Measurements from ENCODE around the gene USH1G.
"Not testable (repeated sequence)": the region's sequence is repeated elsewhere in the genome, so short reads cannot be mapped to it uniquely, and the experiment has no call there.

USH1G gene

DNA sequence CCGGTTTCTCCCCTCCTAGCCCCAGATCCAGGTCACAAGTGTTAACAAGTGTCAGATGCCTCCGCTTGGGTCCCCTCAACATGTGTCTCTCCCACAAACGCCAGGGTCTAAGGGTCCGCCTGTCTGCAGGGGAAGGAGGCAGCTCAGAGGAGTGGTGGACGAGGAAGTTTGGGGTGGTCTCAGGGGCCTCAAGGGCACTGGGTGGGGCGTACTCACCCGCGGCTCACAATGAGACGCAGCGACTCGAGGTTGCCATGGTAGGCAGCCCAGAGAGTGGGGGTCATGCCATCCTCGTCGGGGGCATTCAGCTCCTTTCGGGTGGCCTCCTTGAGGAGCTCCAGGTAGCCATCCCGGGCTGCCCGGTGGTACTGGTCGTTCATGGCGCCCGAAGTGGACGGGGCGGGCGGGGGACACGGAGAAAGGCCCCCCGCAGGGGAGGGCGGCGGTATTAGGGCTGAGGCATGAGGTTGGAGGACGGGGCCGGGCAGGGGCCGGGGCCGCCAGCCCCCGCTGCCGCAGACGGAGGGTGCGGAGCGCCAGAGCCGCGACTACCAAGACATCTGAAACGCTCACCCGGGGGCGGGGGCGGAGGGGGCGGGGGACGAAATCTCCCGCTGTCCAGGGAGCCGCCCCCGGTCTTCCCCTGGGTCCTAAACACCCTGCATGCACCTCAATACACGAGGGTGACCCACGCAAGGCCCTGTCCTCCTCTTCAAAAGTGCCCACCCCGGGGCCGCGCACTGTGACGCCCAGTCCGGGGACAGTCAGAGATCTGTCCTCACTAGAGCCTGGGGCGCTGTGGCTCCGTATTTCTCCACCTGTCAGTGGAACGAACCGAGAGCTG lies at the start of gene USH1G:
Gene USH1G (minus strand): TSS at position 562 of the 844 bp plus-strand sequence. CDS start 182 bp downstream, at position 380.
- no peak for DNase-seq

- DNase-seq: peak; percentile 62
Observed at GRCh38 chr17:74972107-74972972, 49.3 kb upstream of the USH1G start, which contains the start of gene HID1. Gene HID1 (minus strand): TSS chr17:74972759. CDS start chr17:74972656, 103 bp downstream.

GRCh38 chr17:74971842-74972106 lies 48.7 kb upstream of the USH1G start:
- DNase-seq: no peak

DNA sequence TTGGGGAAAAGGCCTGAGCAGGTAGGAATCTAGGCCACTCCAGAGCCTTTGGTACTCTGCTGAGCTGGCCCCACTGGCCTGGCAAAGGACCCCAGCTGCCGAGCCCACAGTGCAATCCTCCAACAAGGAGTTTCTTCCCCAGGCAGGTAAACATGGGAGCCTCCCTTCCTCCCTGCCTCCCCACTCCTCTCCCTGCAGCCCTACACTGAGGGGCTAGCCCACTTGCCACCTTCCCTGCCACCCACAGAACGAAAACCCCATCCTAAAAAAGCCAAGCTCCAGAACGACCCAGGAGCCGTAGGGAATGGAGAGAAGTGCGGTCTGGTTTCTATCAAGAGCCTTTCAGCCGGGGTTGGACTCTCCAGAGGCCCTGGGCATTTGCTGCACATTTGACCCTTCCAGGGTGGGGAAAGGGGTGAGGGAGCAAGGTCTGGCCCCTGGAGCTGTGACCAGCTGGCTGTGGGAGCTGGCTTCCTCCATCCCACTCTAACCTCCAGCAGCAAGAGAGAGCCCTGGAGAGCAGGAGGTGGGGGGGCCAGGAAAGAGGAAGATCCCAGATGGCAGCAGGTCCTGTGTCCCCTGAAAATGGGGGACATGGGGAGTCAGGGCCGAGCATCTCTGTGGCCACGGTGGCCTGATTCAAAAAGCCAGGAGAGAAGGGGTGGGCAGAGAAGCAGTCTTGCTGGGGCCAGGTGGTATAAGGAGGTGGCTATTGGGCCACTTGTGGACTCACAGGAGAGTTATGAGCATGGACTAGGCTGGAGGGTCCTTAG lies 48.2 kb upstream of the USH1G start:
- no peak for DNase-seq

DNA sequence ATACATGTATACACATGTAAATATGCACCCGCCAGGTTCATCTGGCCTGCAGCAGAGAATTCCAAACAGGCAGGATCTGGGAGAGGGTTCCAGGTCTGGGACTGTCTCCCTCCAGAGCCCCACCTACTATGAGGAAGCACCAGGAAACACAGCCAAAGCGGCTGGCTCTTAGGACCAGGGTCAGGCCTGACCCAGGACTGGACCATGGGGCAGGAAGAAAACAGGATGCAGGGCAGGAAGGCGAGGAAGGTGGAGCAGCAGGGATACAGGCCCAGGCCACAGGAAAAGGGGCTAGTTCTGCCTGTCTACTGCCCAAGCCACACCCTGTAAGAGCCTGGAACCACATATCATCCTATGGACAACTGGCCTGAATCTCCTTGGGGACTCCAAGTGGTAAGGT lies 47.3 kb upstream of the USH1G start:
- no peak for DNase-seq

DNA sequence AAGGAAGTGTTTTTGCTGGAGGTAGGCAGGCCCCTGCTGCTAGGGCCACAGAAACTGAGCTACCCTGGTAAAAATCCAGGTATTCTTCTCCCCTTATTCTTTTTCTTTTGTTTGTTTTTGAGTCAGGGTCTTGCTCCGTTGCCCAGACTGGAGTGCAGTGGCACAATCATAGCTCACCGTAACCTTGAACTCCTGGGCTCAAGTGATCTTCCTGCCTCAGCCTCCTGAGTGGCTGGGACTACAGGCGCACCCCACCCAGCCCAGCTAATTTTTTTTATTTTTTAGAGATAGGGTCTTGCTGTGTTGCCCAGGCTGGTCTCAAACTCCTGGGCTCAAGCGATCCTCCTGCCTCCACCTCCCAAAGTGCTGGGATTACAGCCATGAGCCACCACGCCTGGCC lies 46.4 kb upstream of the USH1G start:
- DNase-seq: not testable (repeated sequence)

GRCh38 chr17:74968361-74968780 lies 45.3 kb upstream of the USH1G start:
- peak; percentile 28 for DNase-seq

DNA sequence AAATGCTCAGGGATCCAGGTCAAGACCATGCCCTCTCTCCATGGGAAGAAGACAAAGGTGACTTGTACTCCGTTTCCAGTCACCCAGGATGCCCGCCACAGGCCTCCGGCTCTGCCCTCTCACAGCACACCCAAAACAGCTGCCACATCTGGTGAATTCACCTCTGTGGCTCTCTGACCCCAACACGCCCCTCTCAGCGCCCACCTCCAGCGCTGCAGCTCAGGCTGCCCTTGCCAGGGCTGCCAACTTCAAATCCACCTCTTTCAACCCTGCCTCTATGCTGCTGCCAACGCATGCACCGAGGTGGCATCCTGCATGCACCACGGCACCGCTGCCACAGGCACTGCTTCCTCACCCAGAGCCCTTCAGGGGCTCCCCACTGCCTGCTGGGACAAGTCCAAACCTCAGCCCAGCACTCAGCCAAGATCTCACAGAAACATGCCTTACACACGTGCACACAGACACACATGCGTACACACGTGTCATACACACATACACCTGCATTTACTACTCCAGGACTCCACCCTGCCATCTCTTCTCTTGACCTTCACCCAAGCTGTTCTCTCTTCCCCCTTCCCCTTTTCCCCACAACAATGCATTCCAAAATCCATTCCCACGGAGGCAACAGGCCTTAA lies 42.0 kb upstream of the USH1G start:
- no peak for DNase-seq

GRCh38 chr17:74964246-74964761 lies 41.2 kb upstream of the USH1G start:
- DNase-seq: no peak

GRCh38 chr17:74963656-74964055 lies 40.6 kb upstream of the USH1G start:
- no peak for DNase-seq

DNA sequence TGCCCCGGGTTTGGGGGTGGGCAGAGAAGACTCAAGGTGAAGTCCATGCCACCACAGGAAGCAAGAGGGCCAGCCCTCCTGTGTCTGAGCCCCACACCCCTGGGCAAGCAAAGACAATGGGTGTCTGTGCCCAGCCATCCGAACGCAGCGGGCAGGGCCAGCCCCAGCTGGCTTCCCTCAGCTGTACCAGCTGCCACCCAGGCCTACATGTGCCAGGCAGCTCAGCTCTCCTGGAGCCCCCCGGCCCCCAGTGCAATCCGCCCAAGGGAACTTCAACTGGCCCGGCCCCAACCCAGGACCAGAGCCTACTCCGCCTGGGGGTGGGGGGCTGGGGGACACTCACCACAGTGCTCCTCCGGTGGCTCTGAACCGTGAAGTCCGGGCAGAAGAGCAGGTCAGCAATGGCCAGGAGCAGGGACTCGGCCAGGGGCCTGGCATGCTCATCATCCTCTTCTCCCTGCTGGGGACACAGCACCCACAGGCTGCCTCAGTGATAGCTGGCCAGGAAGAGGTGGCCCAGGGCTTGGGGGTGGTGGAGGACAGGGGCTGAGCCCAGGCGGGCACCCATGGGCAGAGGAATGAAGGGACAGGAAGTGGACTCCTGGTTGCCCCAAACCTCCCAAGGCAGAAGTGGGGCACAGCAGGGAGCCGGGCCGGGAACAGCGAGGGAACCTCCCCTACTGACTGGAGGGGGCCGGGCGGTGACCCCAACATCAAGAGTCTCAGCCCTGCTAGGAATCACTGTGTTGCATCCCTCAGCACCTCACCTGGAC lies 39.8 kb upstream of the USH1G start:
- DNase-seq: no peak

- DNase-seq: peak; percentile 80
Observed at GRCh38 chr17:74961657-74962350, 38.7 kb upstream of the USH1G start.

- DNase-seq: no peak
Observed at GRCh38 chr17:74960570-74961342, 37.7 kb upstream of the USH1G start.

GRCh38 chr17:74959826-74960515 lies 36.9 kb upstream of the USH1G start:
- DNase-seq: no peak

DNA sequence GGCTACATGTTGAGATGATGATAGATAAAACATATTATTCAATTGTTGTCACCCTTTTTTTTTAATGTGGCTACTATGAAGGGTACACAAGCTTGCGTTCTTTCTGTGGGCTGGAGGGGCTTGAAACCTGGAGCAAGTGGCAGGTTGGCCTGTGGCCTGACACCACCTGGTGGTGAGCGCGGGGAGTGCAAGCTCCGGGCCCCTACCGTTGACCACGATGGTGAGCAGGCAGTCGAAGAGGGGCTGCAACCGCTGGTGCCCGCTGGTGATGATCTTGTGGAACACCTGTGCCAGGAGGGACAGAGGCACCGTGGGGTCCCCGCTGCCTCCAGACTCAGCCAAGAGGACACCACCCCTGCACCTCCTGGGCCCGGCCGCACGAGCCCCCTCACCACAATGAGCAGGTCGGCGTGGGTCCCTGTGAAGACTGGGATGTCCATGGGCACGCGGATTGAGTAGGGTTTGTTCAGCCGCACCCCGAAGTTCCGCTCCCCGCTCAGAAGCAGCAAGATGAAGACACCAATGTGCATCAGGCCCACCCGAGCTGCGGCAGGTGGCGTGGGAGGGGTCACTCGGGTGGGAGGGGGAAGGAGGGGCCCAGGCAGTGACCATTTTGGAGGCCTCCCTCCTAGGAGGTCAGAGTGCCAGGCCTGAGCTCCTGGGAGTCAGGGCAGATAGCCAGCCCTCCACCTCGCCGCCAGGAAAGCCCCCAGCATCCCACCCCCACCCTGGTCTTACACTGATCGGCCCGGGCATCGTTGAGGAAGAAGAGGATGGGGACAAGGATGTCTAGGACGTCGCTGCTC lies 35.1 kb upstream of the USH1G start:
- DNase-seq: peak; percentile 57

GRCh38 chr17:74956093-74956492 lies 33.0 kb upstream of the USH1G start:
- DNase-seq: no peak

DNA sequence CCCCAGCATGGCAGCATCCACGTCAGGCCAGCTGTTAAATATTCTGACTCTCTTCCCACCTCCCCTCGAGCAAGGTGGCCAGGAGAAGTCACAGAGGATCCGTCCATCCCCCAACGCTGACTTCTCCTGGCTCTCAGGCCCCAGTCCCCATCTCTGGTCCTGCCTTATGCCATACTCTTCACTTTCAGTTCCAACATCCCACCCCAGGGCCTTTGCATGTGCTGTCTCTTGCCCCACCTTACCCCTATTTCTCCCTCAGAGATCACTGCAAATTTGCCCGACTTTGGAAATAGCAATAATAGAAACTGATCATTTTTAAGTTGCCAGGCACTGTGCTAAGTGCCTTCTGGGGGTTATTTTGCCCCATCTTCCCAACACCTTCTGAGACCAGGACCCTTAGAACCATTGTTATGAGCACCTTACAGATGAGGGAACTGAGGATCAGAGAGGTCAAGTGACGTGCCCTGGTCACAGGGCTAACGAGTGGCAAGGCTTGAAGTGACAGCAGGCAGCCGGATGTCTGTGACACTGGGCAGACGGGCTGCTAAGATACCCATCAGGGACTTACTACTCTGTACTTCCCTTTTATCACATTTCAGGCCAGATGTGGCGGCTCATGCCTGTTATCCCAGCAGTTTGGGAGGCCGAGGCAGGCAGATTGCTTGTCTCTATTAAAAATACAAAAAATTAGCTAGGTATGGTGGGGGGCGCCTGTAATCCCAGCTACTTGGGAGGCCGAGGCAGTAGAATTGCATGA lies 31.8 kb upstream of the USH1G start:
- no peak for DNase-seq

- no peak for DNase-seq
Observed at GRCh38 chr17:74954115-74954514, 31.1 kb upstream of the USH1G start.

Measured in NCI-H510A treated with DMSO at 0.1 percent for 48 hours (cell line).